SIG-M5 treated with dmso at 0.1 percent for 504 hours (cell line): ENCODE results near the gene CCDC24.

Experiments
- DNase-seq: peaks from one replicate; lab custom pipeline; 2025; ENCODE audit not compliant: unreplicated experiment; lab: John Stamatoyannopoulos, UW

CCDC24 gene

DNA sequence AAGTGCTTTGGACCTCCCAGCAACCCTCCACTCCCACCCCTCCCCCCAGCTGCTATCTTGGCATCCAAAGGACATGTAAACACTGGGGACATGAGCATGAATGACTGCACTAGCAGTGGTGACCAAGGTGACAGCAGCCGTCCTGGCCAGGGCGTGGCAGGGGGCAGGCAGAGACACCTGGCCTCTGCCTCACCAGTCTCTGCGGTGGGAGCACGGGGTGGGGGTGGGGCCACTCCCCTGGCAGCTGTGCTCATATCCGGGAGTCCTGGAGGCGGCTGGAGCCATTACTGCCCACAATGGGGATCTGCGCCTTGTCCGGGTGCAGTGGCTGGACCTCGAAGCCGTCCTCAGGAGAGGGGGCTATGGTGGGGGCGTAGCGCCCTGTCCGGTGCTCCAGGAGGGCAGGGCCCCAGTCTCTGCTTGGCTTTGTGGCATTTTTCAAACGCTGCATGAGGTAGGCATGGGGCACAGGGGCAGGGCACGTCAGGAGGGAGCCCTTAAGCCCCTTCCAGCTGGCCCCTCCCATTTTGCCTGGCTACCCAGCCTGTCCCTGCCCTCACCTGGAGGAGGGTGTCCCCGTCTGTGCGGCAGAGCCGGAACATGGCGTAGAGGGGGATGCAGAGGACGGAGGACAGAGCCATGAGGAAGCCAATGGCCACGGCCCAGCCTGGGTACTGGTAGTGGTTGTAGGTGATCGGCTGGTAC, 6.0 kb downstream of the CCDC24 start:
- no peak for DNase-seq

DNA sequence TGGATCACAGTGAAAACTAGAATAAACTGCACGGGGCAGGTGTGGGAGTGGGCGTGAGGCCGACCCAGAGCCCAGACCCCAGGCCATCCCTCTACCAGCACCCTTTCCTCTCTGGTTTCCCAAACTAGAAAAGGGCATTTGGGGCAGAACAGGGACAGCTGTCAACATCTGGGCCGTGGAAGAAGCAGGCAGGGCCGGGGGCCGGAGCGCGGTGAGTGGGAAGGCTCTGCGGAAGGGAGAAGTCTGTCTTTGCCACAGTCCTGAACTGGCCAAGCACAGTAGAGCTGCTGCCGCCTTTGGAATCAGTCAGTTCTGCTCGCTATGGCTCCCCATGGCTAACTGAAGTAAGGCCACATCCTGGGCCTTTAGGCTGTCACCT, 6.6 kb downstream of the CCDC24 start:
- no peak for DNase-seq

DNA sequence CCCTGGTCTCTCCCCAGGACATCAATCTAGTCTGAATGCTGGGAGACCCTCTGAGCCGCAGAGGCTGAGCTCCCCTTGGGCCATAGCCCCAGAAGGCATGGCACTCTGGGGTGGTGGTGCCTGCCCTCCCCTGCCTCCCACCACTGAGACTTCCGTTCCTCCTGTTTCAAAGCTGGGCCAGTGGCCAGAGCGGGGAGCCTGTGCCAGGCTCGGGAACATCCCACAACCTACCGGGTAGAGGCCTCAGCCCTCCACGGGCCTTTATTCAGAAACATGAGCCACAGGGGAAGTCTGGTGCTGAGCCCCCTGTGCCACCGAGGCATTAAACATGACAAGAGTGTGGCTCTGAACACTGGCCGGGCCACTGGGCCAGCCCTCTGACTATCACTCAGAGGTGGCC, 8.1 kb downstream of the CCDC24 start:
- no peak for DNase-seq

DNA sequence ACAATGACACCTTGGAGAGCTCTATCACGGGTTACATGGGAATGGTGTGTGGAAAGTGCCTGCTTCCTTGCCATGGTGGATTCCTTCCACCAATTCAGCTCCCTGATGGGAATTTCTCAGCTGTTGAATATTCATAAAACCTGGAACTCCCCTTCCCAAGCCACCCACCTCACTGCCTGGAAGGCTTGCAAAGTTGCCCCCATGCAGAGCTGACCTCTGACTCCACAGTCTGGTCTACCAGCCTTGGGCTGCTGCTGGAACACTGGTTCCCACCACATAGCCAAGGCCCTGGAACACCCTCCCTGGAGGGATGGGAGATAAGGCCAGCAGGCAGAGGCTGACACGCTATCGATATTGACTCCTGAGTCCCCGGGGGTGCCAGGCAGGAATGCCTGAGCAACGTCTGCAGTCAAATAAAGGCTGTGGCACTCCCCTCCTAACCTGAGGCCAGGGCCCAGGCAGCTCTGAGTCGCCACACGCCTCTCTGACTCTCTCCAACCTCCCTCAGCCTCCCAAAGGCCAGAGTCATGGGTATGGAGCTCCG, 8.8 kb downstream of the CCDC24 start:
- DNase-seq: no peak

DNA sequence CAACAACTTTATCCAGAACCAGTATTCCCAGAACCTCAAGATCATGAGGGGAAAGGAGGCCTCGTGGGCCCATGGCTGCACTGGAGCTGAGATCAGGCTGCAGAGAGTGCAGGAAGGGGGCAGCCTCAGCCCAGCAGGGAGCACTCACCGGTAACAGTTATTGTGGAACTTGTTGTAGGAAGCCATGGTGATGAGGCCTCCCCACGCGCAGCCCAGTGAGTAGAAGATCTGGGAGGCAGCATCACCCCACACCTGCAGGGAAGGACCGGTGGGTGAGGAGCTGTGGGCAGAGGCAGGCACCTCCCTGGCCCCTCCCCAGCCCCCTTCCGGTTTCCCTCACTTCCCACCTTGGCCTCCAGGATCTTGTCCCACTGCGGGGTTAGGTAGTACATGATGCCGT, 10.8 kb downstream of the CCDC24 start:
- DNase-seq: no peak

DNA sequence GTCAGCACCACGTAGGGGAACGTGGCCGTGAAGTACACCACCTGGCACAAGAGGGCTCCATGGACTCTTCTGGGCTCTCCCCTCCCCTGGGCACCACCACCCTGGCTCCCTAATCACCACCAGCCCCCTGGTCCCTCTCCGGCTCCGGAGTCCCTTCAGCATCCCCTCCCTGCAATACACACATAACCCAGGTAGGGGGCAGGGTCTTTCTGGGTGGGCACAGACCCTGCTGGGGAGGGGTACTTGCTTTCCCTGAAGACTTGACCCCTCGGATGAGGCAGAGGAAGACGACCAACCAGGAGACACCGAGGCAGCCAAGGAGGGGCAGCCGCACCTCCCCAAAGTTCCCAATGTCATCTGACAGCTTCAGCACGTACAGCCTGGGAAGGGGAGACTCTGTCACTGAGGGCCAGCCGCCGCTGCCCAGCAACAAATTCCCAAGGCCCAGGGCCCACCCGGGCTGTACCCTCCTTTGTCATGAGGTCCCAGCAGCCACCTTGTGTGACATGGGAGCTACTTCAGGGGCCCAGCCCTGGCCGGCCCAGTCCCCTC, 11.3 kb downstream of the CCDC24 start:
- no peak for DNase-seq

DNA sequence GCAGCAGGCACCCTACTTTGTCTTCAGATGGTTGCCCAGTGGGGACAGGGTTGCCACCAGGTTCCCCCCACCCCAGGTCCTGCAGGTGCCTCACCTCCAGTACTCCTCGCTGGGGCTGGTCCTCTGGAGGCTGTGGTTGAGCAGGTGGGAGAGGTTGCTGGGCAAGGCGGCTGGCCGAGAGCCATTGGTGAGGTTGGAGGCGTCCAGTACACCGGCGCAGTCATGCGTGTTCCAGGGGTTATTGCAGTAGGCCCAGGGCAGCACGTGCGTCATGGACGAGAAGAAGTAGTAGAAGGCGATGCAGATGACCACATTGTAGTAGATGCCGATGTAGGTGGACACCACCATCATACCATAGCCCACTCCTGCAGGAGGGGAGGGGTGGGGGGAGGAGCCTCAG, 16.9 kb downstream of the CCDC24 start:
- DNase-seq: no peak

DNA sequence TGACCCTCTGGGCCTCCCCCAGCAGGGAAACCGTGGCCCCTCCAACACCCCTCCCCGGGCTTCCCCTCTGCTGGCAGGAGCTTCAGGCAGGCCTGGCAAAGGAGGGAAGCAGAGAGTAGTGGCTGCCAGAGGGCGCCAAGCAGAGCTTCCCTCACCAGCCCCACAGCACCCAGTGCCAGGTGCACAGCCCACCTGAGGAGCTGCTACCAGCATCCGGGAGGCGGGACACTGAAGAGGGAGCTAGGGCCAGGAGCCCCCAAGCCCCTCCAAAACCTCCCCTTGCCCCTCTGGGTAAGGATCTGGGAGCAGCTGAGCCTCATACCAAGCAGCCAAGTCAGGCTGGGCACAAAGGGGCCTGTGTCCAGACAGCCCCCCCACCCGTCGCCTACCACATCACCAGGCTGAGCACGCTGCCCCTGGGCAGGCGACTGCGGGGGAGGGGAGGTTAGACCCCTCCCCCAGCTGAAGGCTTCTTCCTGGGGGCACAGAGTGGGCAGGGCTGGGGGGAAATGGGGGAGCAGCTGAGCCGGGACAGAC, 19.6 kb downstream of the CCDC24 start:
- no peak for DNase-seq

DNA sequence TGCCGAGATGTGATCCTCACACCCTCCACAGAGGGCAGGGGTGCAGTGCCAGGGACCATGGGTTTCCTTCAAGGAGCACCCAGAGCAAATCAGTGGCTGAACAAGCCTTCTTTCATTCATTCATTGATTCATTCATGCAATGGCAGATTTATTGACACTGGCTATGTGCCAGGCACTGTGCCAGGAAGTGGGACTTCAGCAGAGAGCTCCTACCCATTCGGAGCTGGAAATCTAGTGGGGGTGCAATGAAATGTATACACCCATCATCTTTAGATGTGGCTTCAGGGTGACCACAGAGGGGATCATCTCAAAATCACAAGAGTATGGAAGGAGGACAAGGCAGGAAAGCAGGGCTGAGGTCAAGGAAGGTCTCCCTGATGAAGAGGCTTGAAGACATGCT, 21.0 kb downstream of the CCDC24 start:
- no peak for DNase-seq

DNA sequence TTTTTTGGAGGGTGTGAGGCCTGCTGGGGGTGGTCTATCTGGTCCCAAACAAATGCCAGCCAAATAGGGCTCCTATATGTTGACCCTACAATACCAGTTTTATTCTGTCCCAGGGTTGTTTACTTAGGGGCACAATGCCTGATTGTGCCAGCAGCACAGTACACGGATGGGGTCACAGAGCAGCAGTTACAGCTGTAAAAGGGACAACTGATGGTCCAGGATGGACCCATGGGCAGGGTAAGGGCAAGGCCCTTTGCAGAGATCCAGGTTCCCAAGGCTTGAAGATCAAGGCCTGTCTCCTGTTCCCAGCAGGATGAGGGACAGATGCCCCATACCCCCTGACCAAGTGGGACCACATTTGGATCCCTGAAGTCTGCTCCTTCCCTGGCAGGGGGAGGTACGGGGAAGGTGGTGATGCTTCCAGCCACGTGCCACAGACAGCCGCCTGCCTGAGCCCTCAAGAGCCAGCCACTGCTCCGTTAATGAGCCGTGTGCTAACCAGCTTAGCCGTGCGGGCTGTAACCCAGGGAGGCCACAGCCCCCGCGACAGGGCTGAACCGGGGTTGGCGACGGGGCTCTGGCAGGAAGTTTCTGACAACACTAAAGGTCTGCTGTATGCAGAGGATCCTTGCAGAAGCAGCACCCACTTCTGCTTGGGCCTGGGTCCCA, 21.7 kb downstream of the CCDC24 start:
- DNase-seq: no peak

DNA sequence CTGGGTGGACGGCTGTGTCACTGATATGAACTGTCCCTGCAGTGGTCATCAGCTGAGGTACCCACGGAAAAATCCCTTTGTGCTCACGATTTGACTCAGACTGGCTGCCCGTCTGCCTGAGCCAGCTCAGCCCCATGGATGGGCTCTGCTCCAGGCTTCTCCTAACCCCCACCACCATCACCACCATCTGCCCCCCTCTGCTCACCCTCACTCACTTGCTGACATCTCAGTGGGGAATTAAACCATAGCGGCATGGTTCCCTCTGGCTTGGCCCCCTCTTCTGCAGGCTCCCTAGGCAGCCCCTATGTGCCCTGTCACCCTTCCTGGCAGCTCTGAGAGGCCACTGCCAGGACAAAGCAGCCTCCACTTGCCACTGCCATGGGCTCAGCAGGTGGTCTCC, 22.6 kb downstream of the CCDC24 start:
- no peak for DNase-seq

DNA sequence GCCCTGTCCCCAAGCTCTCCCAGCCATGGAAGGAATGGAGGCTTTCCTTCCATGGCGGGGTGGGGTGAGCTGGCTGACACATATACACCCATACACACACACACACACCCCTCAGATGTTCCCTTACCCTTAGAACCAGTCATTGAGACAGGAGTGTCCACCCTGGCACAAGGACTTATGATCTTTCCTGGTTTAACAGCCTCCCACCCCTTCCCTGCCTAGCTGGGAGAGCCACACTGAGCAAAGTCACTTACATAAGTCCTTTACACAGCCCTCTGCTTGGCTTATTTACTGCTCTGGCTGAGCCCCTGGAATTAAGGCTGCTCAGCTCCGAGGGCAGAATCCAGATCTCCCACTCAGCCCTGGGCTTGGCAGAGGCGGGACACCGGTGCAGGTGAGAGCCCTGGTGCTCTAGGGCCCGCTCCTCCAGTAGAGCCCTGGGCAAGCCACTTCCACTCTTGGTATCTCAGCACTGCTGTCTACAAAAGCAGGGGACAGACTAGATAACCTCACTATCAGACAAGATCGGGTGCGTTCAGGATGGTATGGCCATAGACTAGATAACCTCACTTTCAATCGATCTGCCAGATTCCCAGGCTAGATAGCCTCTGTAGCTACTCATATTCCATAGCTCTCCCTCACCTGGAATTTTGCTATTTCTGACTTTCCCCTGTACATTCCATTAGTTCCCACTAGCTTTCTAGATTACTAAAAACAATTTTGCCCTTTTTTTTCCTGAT, 23.1 kb downstream of the CCDC24 start:
- DNase-seq: no peak

DNA sequence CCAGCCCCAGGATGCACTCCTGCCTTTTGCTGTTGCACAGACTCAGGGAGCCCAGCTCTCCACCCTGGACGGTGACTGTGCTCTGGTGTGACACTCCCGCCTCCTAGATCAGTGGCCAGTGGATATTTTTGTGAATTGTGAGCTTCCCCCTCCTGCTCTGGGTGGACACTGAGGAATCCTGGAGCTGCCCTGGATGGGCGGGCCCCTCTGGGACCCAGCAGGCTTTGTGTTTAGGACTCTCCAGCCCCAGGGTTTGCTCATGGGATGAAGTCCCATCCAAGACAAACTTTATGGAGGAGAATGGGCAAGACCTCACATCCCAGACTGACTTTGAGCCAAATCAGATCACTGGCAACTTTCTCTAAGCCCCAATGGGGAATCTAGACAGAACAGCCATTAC, 23.8 kb downstream of the CCDC24 start:
- DNase-seq: no peak

DNA sequence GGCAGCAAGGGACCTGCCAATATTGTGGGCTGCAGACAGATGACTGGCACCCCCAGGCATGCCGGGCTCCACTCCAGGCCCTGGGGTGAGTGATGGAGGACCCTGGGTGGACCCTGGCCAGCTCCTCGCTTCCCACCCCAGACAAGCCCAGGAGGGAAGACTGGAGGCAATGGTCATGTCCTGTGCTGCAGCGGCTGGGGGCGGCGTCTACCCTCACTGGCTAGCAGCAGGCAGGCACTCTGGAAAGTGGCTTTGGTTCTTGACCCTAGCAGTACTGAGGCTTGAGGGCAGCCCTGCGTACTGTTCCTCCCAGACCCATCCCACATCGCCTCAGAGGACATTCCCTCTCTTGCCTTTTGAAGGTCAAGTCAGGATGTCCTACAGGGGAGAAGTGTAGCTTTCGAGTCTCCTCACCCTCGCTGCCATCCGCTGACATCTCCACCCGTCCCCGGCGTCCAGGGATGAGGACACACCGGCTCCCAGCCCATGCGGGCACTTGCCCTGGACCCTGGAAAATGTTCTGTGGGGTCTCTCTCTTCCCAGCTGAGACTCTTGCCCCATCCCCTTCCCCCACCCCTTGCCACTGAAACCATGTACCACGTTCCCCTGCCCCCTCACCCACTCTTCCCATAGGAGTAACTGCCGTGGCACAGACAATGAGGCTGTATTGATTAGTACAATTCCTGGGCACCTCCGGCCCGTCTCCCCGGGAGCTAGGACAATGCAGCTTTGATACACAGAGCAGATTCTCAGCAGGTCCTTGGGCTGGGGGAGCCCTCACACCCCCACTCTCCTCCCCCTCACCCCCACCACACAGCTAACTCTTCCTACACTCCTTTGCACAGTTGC, 24.9 kb downstream of the CCDC24 start:
- no peak for DNase-seq

DNA sequence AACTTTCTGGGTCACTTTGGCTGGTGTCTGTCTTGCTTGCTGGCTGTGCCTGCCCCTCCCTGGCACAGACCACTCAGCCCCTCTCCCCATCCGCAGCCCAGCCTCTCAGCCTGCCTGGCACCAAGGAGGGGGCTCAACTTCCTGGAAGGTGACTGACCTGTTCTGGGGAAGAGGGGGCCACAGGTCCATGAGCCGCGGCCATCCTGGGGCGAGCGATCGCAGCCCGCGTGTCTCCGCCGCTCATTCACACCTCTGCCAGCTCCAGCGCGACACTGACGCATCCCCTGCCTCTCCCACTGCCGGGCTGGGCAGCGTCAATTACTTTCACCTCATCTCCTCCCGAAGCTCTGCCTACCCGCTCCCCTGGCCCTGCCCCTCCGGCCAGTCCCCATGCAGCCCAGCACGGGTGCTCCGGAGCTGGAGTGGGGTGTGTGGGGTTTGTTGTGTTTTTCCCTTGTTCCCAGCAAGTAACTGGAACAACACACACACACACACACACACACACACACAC, 25.5 kb downstream of the CCDC24 start:
- DNase-seq: no peak

DNA sequence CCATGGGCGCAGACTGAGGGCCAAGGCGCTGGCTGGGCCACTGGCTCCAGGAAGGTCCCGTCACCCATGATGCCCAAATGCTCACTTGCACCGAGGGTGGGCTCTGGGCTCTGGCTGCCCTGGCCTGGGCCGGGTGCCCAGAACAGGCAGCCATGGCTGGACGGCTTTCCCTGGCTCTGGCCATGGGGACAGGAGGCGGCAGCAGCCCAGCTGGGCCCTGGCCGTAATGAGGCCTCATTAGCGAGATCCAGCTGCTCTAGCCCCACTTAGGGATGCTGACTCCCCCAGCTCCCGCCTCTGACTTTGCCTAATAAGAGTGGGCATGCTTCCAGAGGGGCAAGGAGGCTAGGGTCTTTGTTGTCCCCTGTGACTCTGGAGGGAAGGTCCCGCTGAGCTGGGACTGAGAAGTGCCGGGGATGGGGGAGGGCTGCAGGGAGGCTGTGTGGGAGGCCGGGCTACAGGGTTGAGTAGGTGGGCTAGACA, 28.1 kb downstream of the CCDC24 start:
- no peak for DNase-seq

DNA sequence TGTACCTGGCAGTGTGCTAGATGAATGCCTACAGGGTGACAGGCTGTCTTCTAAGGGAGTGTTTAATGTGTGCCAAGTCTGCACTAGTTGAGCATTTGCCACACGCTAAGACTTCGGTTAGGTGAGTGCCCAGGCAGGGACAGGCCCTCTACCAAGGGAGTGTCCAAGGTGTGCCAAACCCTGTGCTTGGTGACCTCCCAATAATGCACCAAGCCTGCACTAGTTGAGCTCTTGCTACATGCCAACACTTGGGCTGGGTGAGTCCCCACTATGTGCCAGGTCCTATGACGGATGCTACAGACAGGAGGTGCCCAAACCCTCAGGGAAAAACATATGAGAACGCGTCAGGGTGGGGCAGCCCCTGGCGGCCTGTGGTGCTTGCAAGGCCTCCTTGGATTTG, 29.1 kb downstream of the CCDC24 start:
- no peak for DNase-seq

DNA sequence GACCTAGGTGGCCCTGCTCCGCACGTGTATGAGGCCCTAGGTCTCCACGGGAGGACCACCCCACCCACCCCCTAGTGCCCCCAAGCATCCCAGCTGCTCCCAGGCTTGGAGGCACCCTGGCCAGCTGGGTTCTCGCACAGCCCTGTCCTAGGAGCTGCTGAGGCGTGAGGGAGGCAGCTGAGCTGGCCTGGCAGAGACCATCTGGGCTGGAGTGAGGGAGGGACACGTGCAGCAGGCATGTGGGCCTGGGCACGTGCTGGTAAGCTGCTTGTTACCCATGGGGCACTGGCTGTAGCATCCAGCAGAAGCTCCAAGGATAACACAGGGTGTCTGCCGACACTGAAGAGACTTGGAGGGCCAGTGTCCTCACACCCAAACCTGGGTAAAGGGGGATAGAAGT, 29.8 kb downstream of the CCDC24 start:
- DNase-seq: no peak

DNA sequence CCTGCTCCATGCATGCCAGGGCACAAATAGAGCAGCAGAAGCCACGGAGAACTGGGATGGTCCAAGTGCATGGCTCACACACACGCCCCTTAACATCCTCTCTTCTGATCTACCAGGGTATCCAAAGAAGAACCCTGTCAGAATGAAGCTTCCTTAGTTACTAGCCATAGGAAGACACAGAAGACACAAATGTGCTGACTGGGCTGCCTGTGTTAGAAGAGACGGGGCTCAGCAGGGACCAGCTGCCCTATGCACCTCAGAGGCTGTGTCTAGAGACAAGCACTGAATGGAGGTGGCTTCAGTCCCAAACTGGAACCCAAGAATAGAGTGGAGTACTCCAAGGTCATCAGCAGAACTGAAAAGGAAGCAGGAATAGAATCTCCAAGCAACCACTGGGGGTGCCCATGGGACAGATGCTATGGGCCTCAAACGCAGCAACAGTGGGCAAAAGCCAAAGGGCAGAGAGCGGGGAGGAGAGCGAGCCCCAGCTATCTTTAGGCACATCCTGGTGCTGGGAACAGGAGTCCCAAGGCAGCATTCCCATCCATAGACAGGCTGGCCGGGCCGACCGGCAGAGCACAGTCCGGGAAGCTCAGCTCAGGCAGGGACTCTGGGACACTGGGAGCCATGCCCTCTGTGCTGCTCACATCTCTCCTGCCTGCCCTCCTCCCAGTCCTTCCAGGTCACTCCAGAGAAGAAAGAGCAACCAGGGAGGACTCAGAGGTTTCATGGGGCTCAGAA, 30.4 kb downstream of the CCDC24 start:
- DNase-seq: no peak
